Mononuclear cell (primary cell): Measurements from ENCODE around the gene WNT9A. TPM values are rescaled to one million over a fixed set of nuclear protein-coding genes. Genes with fewer than 3 reads are reported as not detected.
"Not testable (repeated sequence)": the region's sequence is repeated elsewhere in the genome, so short reads cannot be mapped to it uniquely, and the experiment has no call there.

ENCODE experiments used
- H3K27me3 ChIP-seq: 2 replicates; pipeline ENCODE4 v1.6.0; 2011; ENCODE audit warnings: low read length, control low read depth; ENCODE audit not compliant: insufficient read depth
- H3K4me1 ChIP-seq: 2 replicates; pipeline ENCODE4 v1.5.1; 2011; ENCODE audit warnings: mild to moderate bottlenecking, low read length, control low read depth; ENCODE audit not compliant: insufficient read depth
- H3K4me3 ChIP-seq: 2 replicates; pipeline ENCODE4 v1.5.1; 2011; ENCODE audit warnings: mild to moderate bottlenecking, low read length, moderate library complexity
- H3K9me3 ChIP-seq: 2 replicates; pipeline ENCODE4 v1.5.1; 2011; ENCODE audit warnings: low read depth, mild to moderate bottlenecking, control low read depth, low read length
- total RNA-seq: library from RNA; depleted of rRNA; stranded (reverse); fragments of >200 nt; gene quantifications from one replicate; pipeline ENCODE4 v1.2.3, GENCODE V29; 2012

WNT9A gene, protein sequence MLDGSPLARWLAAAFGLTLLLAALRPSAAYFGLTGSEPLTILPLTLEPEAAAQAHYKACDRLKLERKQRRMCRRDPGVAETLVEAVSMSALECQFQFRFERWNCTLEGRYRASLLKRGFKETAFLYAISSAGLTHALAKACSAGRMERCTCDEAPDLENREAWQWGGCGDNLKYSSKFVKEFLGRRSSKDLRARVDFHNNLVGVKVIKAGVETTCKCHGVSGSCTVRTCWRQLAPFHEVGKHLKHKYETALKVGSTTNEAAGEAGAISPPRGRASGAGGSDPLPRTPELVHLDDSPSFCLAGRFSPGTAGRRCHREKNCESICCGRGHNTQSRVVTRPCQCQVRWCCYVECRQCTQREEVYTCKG
- total RNA-seq, result under 0.01 TPM

DNA sequence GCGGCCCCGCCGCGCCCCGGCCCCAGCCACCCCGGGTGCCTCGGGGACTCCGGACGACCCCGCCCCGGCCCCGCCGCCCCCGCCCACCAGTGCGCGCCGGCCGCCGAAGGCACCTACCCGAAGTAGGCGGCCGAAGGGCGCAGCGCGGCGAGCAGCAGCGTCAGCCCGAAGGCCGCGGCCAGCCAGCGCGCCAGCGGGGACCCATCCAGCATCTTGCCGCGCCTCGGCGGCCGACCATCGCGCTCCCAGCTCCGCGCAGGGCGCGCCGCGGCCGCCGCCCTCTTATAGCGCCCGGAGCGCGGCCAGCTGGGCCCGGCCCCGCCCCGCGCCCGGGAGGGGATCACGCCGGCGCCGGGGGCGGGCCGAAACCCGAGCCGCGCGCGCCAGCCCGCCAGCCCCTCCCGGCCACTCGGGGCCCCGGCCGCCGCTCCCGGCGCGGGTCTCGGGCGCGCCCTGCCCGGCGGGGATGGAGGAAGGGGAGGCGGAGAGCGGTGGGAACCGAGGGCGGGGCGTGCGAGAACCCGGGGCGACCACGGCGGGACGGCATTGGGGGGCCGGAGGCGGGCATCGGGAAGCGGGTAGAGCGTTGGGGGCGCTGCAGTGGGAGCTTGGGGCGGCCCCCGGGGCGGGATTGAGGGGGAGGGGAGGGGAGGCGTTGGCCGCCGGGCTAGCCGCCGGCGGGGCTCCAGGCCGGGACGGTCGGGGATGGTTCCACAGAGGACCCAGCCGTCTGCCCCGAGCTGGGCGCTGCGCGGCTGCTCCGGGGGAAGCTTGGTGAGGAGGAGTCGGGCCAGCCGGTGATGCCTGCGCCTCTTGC lies at the start of gene WNT9A:
WNT9A (minus strand) TSS at position 257 of the 817 bp plus-strand sequence; CDS start at position 212, 45 bp downstream.
- peaks cover 12% of the 10 kb centered on the region for H3K4me1 ChIP-seq
- peaks cover 19% of the 10 kb centered on the region for H3K27me3 ChIP-seq
- no peaks in the 10 kb centered on the region for H3K9me3 ChIP-seq
- H3K4me3 ChIP-seq, result no peak within 1 kb of the TSS

GRCh38 chr1:227996187-227996950 lies 48.6 kb upstream of the WNT9A start:
- Histone ChIP-seq H3K27me3 (no peaks in the 10 kb centered on the region), H3K4me3 (no peak overlapping the region), H3K9me3 (peaks cover 6% of the 10 kb centered on the region), H3K4me1 (no peaks in the 10 kb centered on the region)

DNA sequence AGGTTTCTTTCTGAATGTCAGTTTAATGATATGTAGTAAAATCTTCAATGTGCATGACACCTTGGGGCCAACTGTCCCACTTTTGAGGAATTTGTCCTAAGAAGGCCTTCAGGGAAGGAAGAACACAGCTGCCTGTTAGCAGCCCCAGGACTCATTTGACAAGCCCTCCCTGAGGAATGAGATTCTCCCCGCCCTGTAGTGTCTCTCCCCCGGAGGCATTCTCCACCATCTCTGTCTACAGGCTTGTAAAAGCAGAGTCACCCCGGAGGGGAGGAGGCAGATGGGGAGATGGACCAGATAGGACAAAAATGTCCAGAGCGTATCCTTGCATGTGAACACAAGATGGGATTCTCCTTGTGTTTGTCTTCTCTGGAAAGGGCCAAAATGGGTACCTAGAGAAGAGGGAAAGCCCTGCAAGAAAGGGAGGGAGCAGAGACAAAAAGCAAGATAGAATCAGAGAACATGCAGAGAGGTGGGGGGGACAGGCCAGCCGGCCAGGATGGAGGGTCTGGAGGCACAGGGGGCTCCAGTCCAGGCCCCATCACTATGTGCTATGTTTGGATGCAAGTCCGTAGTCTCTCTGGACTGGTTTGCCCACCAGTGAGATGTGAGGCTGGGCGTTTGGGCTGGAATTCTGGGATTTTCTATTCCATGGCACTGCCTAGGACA lies 47.0 kb upstream of the WNT9A start:
- H3K9me3 ChIP-seq, result peaks cover 6% of the 10 kb centered on the region

DNA sequence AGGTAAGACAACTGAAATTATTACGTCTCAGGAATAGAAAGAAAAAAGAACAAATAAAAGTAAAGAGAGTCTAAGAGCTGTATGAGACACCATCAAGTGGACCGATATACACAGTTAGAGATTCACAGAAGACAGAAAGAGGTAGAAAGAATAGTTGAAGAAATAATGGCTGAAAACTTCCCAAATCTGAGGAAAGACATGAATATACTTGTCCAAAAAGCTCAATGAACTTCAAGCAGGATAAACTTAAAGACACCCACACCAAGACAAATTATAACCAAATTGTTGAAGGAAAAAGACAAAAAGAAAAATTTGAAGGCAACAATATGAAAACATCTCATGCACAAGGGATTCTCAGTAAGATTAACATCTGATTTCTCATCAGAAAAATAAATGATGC lies 39.4 kb upstream of the WNT9A start:
- H3K4me3 ChIP-seq, result no peak overlapping the region
- no peaks in the 10 kb centered on the region for H3K4me1 ChIP-seq
- no peaks in the 10 kb centered on the region for H3K9me3 ChIP-seq
- peaks cover 36% of the 10 kb centered on the region for H3K27me3 ChIP-seq

More for the DNA sequence above, 47.0 kb upstream of the WNT9A start:
- Histone ChIP-seq H3K4me3 (no peak overlapping the region), H3K4me1 (no peaks in the 10 kb centered on the region), H3K27me3 (peaks cover 3% of the 10 kb centered on the region)

DNA sequence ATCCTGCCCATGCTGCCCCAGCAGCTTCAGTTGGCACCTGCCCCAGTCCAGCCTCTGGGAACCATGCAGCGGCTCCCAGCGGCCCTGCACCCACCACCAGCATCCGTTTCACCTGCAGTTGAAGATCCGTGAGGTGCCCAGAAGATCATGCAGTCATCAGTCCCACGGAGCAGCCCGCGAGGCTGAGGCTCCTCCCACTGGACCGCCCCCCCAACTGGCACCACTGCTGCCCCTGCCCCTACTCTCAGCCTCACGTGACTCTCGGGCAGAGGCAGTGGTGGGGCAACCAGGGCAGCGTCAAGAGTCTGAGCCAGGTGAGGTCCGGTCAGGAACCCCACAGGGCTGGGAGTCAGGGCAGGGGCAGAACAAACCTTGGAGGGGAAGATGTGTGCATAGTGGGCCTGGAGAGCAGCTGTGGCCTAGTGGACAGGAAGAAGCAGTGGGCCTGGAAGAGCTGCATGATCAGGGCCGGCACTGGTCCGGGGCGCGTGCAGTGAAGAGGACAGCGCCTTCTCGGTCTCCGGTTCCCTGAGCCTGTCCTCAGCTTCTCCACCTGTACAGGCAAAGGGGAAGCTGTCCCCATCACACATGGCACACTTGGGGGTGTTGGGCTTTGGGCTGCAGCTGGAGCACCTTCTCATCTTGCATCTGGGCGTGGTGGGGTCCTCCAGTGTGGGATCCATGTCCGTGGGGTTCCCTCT lies 28.0 kb upstream of the WNT9A start:
- not testable (repeated sequence) for H3K4me3 ChIP-seq, H3K27me3 ChIP-seq, H3K9me3 ChIP-seq, H3K4me1 ChIP-seq

DNA sequence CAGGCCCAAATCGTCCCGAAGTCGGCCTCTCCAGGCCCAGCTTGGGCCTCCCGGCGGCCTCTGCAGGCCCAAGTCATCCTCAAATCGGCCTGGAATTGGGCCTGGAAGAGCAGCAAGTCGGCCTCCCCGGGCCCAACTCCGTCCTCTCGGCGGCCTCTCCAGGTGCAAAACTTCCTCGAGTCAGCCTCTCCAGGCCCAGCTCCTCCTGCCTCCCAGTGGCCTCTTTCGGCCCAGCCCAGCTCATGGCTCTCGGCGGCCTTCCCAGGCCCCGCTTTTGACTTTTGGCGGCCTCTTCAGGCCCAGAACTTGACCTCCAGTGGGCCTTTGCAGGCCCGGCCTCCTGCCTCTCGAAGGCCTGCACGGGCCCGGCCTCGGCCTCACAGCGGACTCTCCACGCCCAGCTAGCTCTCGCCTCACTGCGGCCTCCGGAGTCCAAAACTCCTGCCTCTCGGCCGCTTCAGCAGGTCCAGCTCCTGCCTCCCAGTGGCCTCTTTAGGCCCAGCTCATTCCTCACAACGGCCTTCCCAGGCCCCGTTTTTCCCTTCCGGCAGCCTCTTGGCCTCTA lies 26.1 kb upstream of the WNT9A start:
- not testable (repeated sequence) for H3K27me3 ChIP-seq

DNA sequence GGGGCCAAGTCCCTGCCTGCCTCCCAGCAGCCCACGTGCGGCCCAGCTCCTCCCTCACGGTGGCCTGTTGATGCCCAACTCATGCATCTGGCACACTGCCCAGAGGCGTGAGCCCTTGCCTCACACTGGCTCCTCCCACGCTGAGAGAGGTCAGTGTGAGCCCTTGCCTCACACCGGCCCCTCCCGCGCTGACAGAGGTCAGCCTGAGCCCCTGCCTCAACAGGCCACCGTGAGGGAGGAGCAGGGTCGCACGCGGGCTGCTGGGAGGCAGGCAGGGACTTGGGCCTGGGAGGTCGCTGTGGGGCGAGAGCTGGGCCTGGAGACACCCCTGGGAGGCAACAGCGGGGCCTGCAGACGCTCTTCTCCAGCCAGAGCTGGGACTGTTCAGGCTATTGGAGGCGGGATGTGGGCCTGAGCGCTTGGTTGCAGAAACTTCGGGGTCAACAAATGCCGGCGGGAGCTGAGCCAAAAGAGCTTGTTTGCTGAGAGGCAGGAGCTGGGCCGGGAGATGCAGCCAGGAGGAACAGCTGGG lies 25.2 kb upstream of the WNT9A start:
- not testable (repeated sequence) for H3K9me3 ChIP-seq, H3K27me3 ChIP-seq, H3K4me1 ChIP-seq, H3K4me3 ChIP-seq

More for the DNA sequence above, 26.1 kb upstream of the WNT9A start:
- not testable (repeated sequence) for H3K9me3 ChIP-seq, H3K4me1 ChIP-seq, H3K4me3 ChIP-seq

DNA sequence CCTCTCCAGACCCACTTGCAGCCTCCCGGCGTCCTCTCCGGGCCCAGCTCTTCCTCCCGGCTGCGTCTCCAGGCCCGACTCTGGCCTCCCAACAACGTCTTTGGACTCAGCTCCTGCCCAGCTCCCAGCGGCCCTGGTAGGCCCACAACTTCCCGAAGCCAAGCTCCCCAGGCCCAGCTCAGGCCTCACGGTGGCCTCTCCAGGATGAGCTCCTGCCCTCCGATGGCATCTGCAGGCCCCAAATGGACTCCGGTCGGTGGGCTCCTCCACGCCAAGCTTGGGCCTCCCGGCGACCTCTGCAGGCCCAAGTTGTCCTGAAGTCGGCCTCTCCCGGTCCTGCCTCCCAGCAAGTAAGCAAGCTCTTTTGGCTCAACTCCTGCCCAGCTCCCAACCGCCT lies 24.5 kb upstream of the WNT9A start:
- H3K4me1 ChIP-seq, H3K9me3 ChIP-seq, H3K4me3 ChIP-seq, H3K27me3 ChIP-seq: not testable (repeated sequence)

DNA sequence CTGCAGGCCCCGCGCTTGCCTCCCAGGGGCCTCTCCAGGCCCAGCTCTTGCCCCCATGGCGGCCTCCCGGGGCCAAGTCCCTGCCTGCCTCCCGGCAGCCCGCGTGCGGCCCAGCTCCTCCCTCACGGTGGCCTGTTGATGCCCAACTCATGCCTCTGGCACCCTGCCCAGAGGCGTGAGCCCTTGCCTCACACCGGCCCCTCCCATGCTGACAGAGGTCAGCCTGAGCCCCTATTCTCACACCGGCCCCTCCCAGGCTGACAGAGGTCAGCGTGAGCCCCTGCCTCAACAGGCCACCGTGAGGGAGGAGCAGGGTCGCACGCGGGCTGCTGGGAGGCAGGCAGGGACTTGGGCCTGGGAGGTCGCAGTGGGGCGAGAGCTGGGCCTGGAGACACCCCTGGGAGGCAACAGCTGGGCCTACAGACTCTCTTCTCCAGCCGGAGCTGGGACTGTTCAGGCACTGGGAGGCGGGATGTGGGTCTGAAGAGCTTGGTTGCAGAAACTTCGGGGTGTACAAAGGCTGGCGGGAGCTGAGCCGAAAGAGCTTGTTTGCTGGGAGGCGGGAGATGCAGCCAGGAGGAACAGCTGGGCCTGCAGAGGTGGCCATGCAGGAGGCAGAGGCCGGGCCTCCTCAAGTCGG lies 24.0 kb upstream of the WNT9A start:
- H3K4me3 ChIP-seq, H3K27me3 ChIP-seq, H3K9me3 ChIP-seq, H3K4me1 ChIP-seq: not testable (repeated sequence)

- not testable (repeated sequence) for H3K27me3 ChIP-seq, H3K9me3 ChIP-seq, H3K4me1 ChIP-seq, H3K4me3 ChIP-seq
Measured at GRCh38 chr1:227971216-227971615, 23.5 kb upstream of the WNT9A start.

GRCh38 chr1:227970076-227970995 lies 22.6 kb upstream of the WNT9A start:
- not testable (repeated sequence) for H3K9me3 ChIP-seq, H3K4me3 ChIP-seq, H3K27me3 ChIP-seq, H3K4me1 ChIP-seq

DNA sequence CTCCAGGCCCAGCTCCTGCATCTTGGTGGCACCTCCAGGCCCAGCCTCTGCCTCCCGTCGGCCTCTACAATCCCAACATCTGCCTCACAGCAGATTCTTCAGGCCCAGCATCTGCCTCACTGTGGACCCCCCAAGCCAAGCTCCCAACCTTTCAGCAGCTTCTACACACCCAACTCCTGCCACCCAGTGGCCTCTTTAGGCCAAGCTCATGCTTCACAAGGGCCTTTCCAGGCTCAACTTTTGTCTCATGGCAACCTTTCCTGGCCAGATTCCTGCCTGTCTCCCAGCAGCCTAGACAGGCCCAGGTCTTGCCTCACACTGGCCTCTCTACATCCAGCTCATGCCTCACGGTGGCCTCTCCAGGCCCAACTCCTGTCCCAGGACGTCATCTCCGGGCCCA lies 20.1 kb upstream of the WNT9A start:
- H3K27me3 ChIP-seq, H3K4me3 ChIP-seq, H3K9me3 ChIP-seq, H3K4me1 ChIP-seq: not testable (repeated sequence)

GRCh38 chr1:227966733-227967132 lies 19.0 kb upstream of the WNT9A start:
- not testable (repeated sequence) for H3K4me1 ChIP-seq, H3K9me3 ChIP-seq, H3K27me3 ChIP-seq, H3K4me3 ChIP-seq
